Vagina (tissue), 2 donors: Measurements from ENCODE around the gene PRUNE2. TPM values are rescaled to one million over a fixed set of nuclear protein-coding genes. Genes with fewer than 3 reads are reported as not detected.

Experiments used
- DNase-seq, 2 donors: peaks; one replicate each; pipeline ENCODE4 v3.0.0-alpha.2; 2017; ENCODE audit errors: extremely low spot score in 2 of 2
- H3K27ac ChIP-seq: fragments of 200-600 bp; sonication (generic); one replicate; pipeline ENCODE4 v1.5.1; 2019
- H3K27me3 ChIP-seq: fragments of 200-600 bp; sonication (generic); one replicate; pipeline ENCODE4 v1.5.1; 2019
- H3K36me3 ChIP-seq, 2 donors: fragments of 200-600 bp; sonication (generic); one replicate each; pipeline ENCODE4 v1.5.1; 2017 to 2019
- H3K4me1 ChIP-seq: fragments of 200-600 bp; sonication (generic); one replicate; pipeline ENCODE4 v1.5.1; 2019
- H3K4me3 ChIP-seq, 2 donors: fragments of 200-600 bp; sonication (generic); 1 replicate in 1 of 2; 2 replicates in 1 of 2; pipeline ENCODE4 v1.5.1; 2016 to 2019
- H3K9me3 ChIP-seq: fragments of 200-600 bp; sonication (generic); one replicate; pipeline ENCODE4 v1.5.1; 2019
- POLR2A ChIP-seq, 2 donors: fragments of 450-650 bp; IDR thresholded peaks; one replicate each; pipeline ENCODE4 v1.6.1; 2017; ENCODE audit warnings: antibody characterized with exemption in 2 of 2, mild to moderate bottlenecking in 2 of 2, moderate library complexity in 2 of 2
- POLR2AphosphoS5 ChIP-seq, 2 donors: sonication (generic); formaldehyde crosslinking; IDR thresholded peaks; one replicate each; pipeline ENCODE4 v1.9.0; 2017; ENCODE audit warnings: antibody characterized with exemption in 2 of 2, mild to moderate bottlenecking in 2 of 2, low read depth in 1 of 2; ENCODE audit not compliant: insufficient read depth in 1 of 2
- intact Hi-C: fragments of 100-400 bp; cut with DNase I; formaldehyde crosslinking; loops from one replicate; pipeline ENCODE4 v1.15.1; 2023
- total RNA-seq: library from RNA; depleted of rRNA; stranded (reverse); fragments of >200 nt; gene quantifications from one replicate; pipeline ENCODE4 v1.2.3, GENCODE V29; 2016
- TF ChIP-seq, protein P1 (sequence below), 3 experiments: fragments of 450-650 bp in 2 of 3; fragments of 200-600 bp in 1 of 3; sonication (generic) in 1 of 3; IDR thresholded peaks; one replicate each; pipeline ENCODE4 v1.5.1; 2017 to 2019; ENCODE audit warnings: antibody characterized with exemption in 3 of 3, mild to moderate bottlenecking in 2 of 3, moderate library complexity in 2 of 3

Gene PRUNE2
- total RNA-seq, 1 donor from 2014 or later: 75.6 TPM

DNA sequence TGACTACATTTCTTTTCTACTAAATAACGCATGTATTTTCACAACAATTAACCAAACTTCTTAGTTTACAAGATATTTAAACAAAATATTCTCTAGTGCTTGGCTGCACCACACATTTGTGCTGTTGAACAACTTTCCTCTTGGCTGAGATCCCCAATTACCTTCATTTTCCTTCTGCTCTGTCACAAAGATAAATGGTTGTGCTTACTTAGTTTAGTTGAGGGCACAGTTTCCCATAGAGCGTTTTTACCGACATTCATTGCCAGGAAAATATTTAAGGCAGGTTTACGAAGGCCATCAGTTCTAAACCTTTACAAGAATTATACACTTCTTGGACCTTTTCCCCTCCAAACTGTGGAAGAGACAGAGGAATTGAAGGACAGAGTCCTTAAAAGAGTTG is 60.7 kb downstream of the PRUNE2 start:
- H3K27ac ChIP-seq: no peak overlapping the region
- TF ChIP-seq POLR2A (IDR thresholded peaks at IDR 0.05): no peak
- TF ChIP-seq, protein P1, sequence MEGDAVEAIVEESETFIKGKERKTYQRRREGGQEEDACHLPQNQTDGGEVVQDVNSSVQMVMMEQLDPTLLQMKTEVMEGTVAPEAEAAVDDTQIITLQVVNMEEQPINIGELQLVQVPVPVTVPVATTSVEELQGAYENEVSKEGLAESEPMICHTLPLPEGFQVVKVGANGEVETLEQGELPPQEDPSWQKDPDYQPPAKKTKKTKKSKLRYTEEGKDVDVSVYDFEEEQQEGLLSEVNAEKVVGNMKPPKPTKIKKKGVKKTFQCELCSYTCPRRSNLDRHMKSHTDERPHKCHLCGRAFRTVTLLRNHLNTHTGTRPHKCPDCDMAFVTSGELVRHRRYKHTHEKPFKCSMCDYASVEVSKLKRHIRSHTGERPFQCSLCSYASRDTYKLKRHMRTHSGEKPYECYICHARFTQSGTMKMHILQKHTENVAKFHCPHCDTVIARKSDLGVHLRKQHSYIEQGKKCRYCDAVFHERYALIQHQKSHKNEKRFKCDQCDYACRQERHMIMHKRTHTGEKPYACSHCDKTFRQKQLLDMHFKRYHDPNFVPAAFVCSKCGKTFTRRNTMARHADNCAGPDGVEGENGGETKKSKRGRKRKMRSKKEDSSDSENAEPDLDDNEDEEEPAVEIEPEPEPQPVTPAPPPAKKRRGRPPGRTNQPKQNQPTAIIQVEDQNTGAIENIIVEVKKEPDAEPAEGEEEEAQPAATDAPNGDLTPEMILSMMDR (IDR thresholded peaks at IDR 0.05): no peak
- no peaks in the 10 kb centered on the region for H3K9me3 ChIP-seq
- H3K4me1 ChIP-seq: no peaks in the 10 kb centered on the region
- intact Hi-C loops: no loop called here
- no peak for DNase-seq
- no peaks in the 10 kb centered on the region for H3K27me3 ChIP-seq
- H3K36me3 ChIP-seq: no peaks in the 10 kb centered on the region
- no peak overlapping the region for H3K4me3 ChIP-seq

- no peaks in the 10 kb centered on the region for H3K36me3 ChIP-seq
- peaks cover 11% of the 10 kb centered on the region for H3K4me1 ChIP-seq
- no peak overlapping the region for H3K4me3 ChIP-seq
- no peak for DNase-seq
- intact Hi-C loops: no loop called here
- H3K27me3 ChIP-seq: no peaks in the 10 kb centered on the region
- H3K9me3 ChIP-seq: no peaks in the 10 kb centered on the region
- H3K27ac ChIP-seq: peak overlapping the region; percentile 78
- TF ChIP-seq POLR2AphosphoS5 (IDR thresholded peaks at IDR 0.05; ENCODE audit: insufficient read depth in 1 of 2, low read depth in 1 of 2): peak in 1 of 2 donors; percentile 79
- TF ChIP-seq, protein P1 (IDR thresholded peaks at IDR 0.05): no peak
These were observed 70.2 kb downstream of the PRUNE2 start for GRCh38 chr9:76835571-76836283.

DNA sequence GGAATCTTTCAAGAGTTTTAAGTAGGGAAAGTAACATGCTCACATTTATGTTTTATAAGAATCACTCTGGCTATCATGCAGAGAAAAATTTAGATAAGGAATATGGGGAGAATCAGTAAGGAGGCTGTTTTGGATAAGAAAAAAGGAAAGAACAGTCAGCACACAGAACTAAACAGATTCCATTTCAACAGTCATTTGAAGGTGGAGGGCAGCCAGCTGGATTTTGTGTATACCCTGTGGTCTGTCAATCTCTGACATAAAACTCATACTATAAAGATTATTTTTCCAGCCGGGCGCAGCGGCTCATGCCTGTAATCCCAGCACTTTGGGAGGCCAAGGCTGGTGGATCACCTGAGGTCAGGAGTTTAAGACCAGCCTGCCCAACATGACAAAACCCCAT is 77.5 kb downstream of the PRUNE2 start:
- intact Hi-C loops: no loop called here
- Histone ChIP-seq H3K27me3 (no peaks in the 10 kb centered on the region), H3K4me1 (no peaks in the 10 kb centered on the region), H3K9me3 (no peaks in the 10 kb centered on the region), H3K36me3 (no peaks in the 10 kb centered on the region), H3K4me3 (no peak overlapping the region), H3K27ac (no peak overlapping the region)
- no peak for DNase-seq
- TF ChIP-seq POLR2A (IDR thresholded peaks at IDR 0.05): no peak
- TF ChIP-seq POLR2AphosphoS5 (IDR thresholded peaks at IDR 0.05; ENCODE audit: insufficient read depth in 1 of 2, low read depth in 1 of 2): no peak
- TF ChIP-seq, protein P1 (IDR thresholded peaks at IDR 0.05): no peak

GRCh38 chr9:76827296-76828080 is 78.4 kb downstream of the PRUNE2 start:
- Histone ChIP-seq H3K4me1 (no peaks in the 10 kb centered on the region), H3K9me3 (no peaks in the 10 kb centered on the region), H3K27me3 (no peaks in the 10 kb centered on the region), H3K4me3 (no peak overlapping the region), H3K36me3 (no peaks in the 10 kb centered on the region), H3K27ac (no peak overlapping the region)
- intact Hi-C loops: no loop called here
- no peak for TF ChIP-seq POLR2A (IDR thresholded peaks at IDR 0.05)
- TF ChIP-seq, protein P1 (IDR thresholded peaks at IDR 0.05): no peak
- no peak for TF ChIP-seq POLR2AphosphoS5 (IDR thresholded peaks at IDR 0.05; ENCODE audit: insufficient read depth in 1 of 2, low read depth in 1 of 2)
- DNase-seq: no peak

DNA sequence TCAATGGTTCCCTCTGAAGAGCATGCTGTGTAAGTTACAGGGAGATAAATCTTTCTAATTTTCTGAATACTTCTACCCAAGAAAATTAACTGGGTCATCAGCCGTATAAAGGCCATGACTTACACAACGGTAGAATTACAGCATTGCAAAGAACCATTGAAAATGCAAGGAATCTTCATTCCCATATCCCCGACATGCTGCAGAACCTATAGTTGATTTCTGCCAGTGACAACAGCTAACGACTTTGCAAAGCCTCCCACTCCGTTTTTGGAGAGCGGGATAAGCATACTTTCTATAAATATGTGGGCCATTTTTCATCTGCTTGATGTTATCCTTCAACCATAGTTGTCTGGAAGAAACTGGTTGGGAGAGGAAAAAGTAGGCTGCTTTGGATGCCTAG is 85.5 kb downstream of the PRUNE2 start:
- H3K36me3 ChIP-seq: no peaks in the 10 kb centered on the region
- H3K9me3 ChIP-seq: no peaks in the 10 kb centered on the region
- H3K4me3 ChIP-seq: no peak overlapping the region
- no peak overlapping the region for H3K27ac ChIP-seq
- peaks cover 11% of the 10 kb centered on the region for H3K4me1 ChIP-seq
- no peaks in the 10 kb centered on the region for H3K27me3 ChIP-seq
- no peak for TF ChIP-seq POLR2A (IDR thresholded peaks at IDR 0.05)
- no peak for TF ChIP-seq POLR2AphosphoS5 (IDR thresholded peaks at IDR 0.05; ENCODE audit: insufficient read depth in 1 of 2, low read depth in 1 of 2)
- TF ChIP-seq, protein P1 (IDR thresholded peaks at IDR 0.05): no peak
- DNase-seq: no peak
- intact Hi-C loops: no loop called here
